Measurements from ENCODE around the gene SLC35A5. TPM values are rescaled to one million over a fixed set of nuclear protein-coding genes. Genes with fewer than 3 reads are reported as not detected.
A peak's percentile ranks its signal among the peaks of the same experiment; 100 is the strongest.

SLC35A5 gene
- total and polyA plus RNA-seq, 9 of the 15 experiments (the other 6 are each of a cell fraction or from before 2014, with no cell fraction given), result 4.0 to 13.0 (median 9.7) TPM

GRCh38 chr3:112561734-112562529, at the start of gene SLC35A5, which contains the start of gene ATG3 (continued):
- TF ChIP-seq, protein P1, sequence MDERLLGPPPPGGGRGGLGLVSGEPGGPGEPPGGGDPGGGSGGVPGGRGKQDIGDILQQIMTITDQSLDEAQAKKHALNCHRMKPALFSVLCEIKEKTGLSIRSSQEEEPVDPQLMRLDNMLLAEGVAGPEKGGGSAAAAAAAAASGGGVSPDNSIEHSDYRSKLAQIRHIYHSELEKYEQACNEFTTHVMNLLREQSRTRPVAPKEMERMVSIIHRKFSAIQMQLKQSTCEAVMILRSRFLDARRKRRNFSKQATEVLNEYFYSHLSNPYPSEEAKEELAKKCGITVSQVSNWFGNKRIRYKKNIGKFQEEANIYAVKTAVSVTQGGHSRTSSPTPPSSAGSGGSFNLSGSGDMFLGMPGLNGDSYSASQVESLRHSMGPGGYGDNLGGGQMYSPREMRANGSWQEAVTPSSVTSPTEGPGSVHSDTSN (CRISPR knock-in tag; IDR thresholded peaks at IDR 0.05; ENCODE audit: low read depth), result no peak
- TF ChIP-seq, protein P1 (tag; conservative IDR thresholded peaks at IDR 0.05; ENCODE audit: low read depth), result no peak
- TF ChIP-seq PTRF (tag; IDR thresholded peaks at IDR 0.05) (no peak), AFF4 (CRISPR knock-in tag; IDR thresholded peaks at IDR 0.05) (peak; percentile 74; the same call in 1 of the 2 replicates), HNRNPL (IDR thresholded peaks at IDR 0.05; ENCODE audit: low read depth, low read length) (no peak), NFXL1 (CRISPR knock-in tag; IDR thresholded peaks at IDR 0.05) (no peak), LCOR (CRISPR knock-in tag; IDR thresholded peaks at IDR 0.05) (peak; percentile 51; the same call in 1 of the 2 replicates), SIN3B (IDR thresholded peaks at IDR 0.05; ENCODE audit: low read depth) (peak; percentile 66), CBFA2T2 (conservative IDR thresholded peaks at IDR 0.05) (peak; percentile 95), SMARCE1 (IDR thresholded peaks at IDR 0.05) (0 out of 2 replicates have a peak, but pooled peaks have one; percentile 20), ELF2 (CRISPR knock-in tag; IDR thresholded peaks at IDR 0.05) (peak; percentile 89), ZC3H11A (IDR thresholded peaks at IDR 0.05; ENCODE audit: low read depth, low read length) (no peak), FIP1L1 (IDR thresholded peaks at IDR 0.05; ENCODE audit: low read depth, low read length, poor library complexity, severe bottlenecking) (no peak), RBM25 (IDR thresholded peaks at IDR 0.05; ENCODE audit: low read depth, low read length, severe bottlenecking) (no peak), PHF20 (IDR thresholded peaks at IDR 0.05; ENCODE audit: partially characterized antibody) (peak; percentile 72)
- TF ChIP-seq, protein P2, sequence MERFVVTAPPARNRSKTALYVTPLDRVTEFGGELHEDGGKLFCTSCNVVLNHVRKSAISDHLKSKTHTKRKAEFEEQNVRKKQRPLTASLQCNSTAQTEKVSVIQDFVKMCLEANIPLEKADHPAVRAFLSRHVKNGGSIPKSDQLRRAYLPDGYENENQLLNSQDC (CRISPR knock-in tag; IDR thresholded peaks at IDR 0.05), result no peak

All from K562 (cell line).